DND-41 (cell line): Measurements from ENCODE around the gene BSG.

ENCODE experiments used
- ATAC-seq: fragments of 200-7000 bp; cut with Tn5 transposase; 3 replicates; pipeline ENCODE4 v1.9.1; 2021; ENCODE audit warnings: low read depth; ENCODE audit not compliant: insufficient read depth
- DNase-seq: peaks from one replicate; pipeline ENCODE4 v3.0.0-alpha.2; 2020
- H2AFZ ChIP-seq: 2 replicates; pipeline ENCODE4 v1.6.0; 2012; ENCODE audit warnings: low read depth, low read length
- H3K27ac ChIP-seq: 2 replicates; pipeline ENCODE4 v1.5.1; 2012; ENCODE audit warnings: low read length, inconsistent platforms
- H3K27me3 ChIP-seq: fragments of 200-600 bp; sonication (generic); 2 replicates; pipeline ENCODE4 v1.6.0; 2012; ENCODE audit warnings: low read length, mild to moderate bottlenecking, inconsistent platforms; ENCODE audit not compliant: insufficient read depth, poor library complexity
- H3K36me3 ChIP-seq: 2 replicates; pipeline ENCODE4 v1.5.1; 2012; ENCODE audit warnings: low read length, inconsistent platforms; ENCODE audit not compliant: insufficient read depth
- H3K4me1 ChIP-seq: 2 replicates; pipeline ENCODE4 v1.5.1; 2012; ENCODE audit warnings: mild to moderate bottlenecking, low read length; ENCODE audit not compliant: insufficient read depth
- H3K4me2 ChIP-seq: 2 replicates; pipeline ENCODE4 v1.6.0; 2012; ENCODE audit warnings: mild to moderate bottlenecking, moderate library complexity, low read length, inconsistent platforms; ENCODE audit not compliant: insufficient read depth
- H3K4me3 ChIP-seq, 2 experiments: fragments of 200-600 bp in 1 of 2; shearing (Covaris generic) in 1 of 2; 2 replicates each; pipeline ENCODE4 v1.5.1; 2012 to 2016; ENCODE audit warnings: inconsistent platforms in 2 of 2, low read length in 2 of 2, mild to moderate bottlenecking in 2 of 2, low read depth in 1 of 2, moderate library complexity in 1 of 2
- H3K79me2 ChIP-seq: 2 replicates; pipeline ENCODE4 v1.6.0; 2012; ENCODE audit warnings: low read length, inconsistent platforms; ENCODE audit not compliant: insufficient read depth
- H3K9ac ChIP-seq: 2 replicates; pipeline ENCODE4 v1.6.0; 2012; ENCODE audit warnings: low read depth, mild to moderate bottlenecking, inconsistent platforms, low read length, moderate library complexity
- H3K9me3 ChIP-seq: 2 replicates; pipeline ENCODE4 v1.5.1; 2012; ENCODE audit warnings: low read length, moderate library complexity, mild to moderate bottlenecking, inconsistent platforms; ENCODE audit not compliant: insufficient read depth, severe bottlenecking
- H4K20me1 ChIP-seq: 2 replicates; pipeline ENCODE4 v1.6.0; 2012; ENCODE audit warnings: low read length; ENCODE audit not compliant: insufficient read depth
- CTCF ChIP-seq: IDR thresholded peaks from 2 replicates; pipeline ENCODE4 v1.5.1; 2012; ENCODE audit warnings: borderline replicate concordance, low read length, moderate library complexity, mild to moderate bottlenecking; ENCODE audit not compliant: poor library complexity, severe bottlenecking; ENCODE audit errors: extremely low read depth
- EZH2 ChIP-seq: IDR thresholded peaks from 3 replicates; pipeline ENCODE4 v1.6.1; 2012; ENCODE audit warnings: borderline replicate concordance, low read depth, mild to moderate bottlenecking, moderate library complexity, low read length, inconsistent platforms; ENCODE audit not compliant: severe bottlenecking

Gene BSG

GRCh38 chr19:623175-623916 is 51.0 kb downstream of the BSG start:
- Histone ChIP-seq H3K4me2 (no peak overlapping the region), H3K27ac (no peak overlapping the region), H3K27me3 (no peaks in the 10 kb centered on the region), H3K9ac (no peak overlapping the region), H3K36me3 (peaks cover 81% of the 10 kb centered on the region), H2AFZ (no peak overlapping the region), H3K79me2 (peaks cover 11% of the 10 kb centered on the region; the same call in 1 of the 2 replicates), H3K4me1 (0 out of 2 replicates have a peak, but pooled peaks cover 2% of the 10 kb centered on the region), H4K20me1 (peaks cover 21% of the 10 kb centered on the region), H3K9me3 (no peaks in the 10 kb centered on the region), H3K4me3 (no peak overlapping the region)
- no peak for DNase-seq
- TF ChIP-seq CTCF (no peak), EZH2 (no peak)
- no peak for ATAC-seq

GRCh38 chr19:623974-624373 is 51.6 kb downstream of the BSG start:
- no peak for ATAC-seq
- DNase-seq: no peak
- H3K9ac ChIP-seq: no peak overlapping the region
- peaks cover 17% of the 10 kb centered on the region; the same call in 1 of the 2 replicates for H3K79me2 ChIP-seq
- H3K4me3 ChIP-seq: no peak overlapping the region
- no peak overlapping the region for H2AFZ ChIP-seq
- H3K4me1 ChIP-seq: 0 out of 2 replicates have a peak, but pooled peaks cover 2% of the 10 kb centered on the region
- no peak overlapping the region for H3K4me2 ChIP-seq
- no peaks in the 10 kb centered on the region for H3K9me3 ChIP-seq
- TF ChIP-seq EZH2 (no peak), CTCF (peak; percentile 28)
- H3K27ac ChIP-seq: no peak overlapping the region; the same call in 1 of the 2 replicates
- peaks cover 81% of the 10 kb centered on the region for H3K36me3 ChIP-seq
- peaks cover 21% of the 10 kb centered on the region for H4K20me1 ChIP-seq
- H3K27me3 ChIP-seq: no peaks in the 10 kb centered on the region

- Histone ChIP-seq H3K36me3 (peaks cover 81% of the 10 kb centered on the region), H3K9me3 (no peaks in the 10 kb centered on the region), H3K9ac (no peak overlapping the region), H3K4me1 (0 out of 2 replicates have a peak, but pooled peaks cover 2% of the 10 kb centered on the region), H2AFZ (no peak overlapping the region), H3K4me2 (no peak overlapping the region), H3K4me3 (no peak overlapping the region), H3K79me2 (peaks cover 20% of the 10 kb centered on the region; the same call in 1 of the 2 replicates), H3K27ac (no peak overlapping the region), H3K27me3 (no peaks in the 10 kb centered on the region), H4K20me1 (peaks cover 24% of the 10 kb centered on the region)
- ATAC-seq (no peak), DNase-seq (no peak)
- TF ChIP-seq EZH2 (no peak), CTCF (no peak)
Observed at GRCh38 chr19:624433-625109, 52.2 kb downstream of the BSG start.
